SU-DHL-6 (cell line): Measurements from ENCODE around the gene TMEM163.

Experiments used
- CTCF ChIP-seq: fragments of 200-600 bp; sonication (generic); IDR thresholded peaks from one replicate; pipeline ENCODE4 v1.5.1; 2017; ENCODE audit warnings: antibody characterized with exemption, mild to moderate bottlenecking, low read length, moderate library complexity; ENCODE audit not compliant: insufficient read depth, poor library complexity, severe bottlenecking
- EZH2phosphoT487 ChIP-seq: fragments of 200-600 bp; sonication (generic), shearing (Covaris generic); conservative IDR thresholded peaks from 2 replicates; pipeline ENCODE4 v1.6.1; 2018; ENCODE audit warnings: mild to moderate bottlenecking, antibody characterized with exemption, low read length, moderate library complexity, mixed read lengths

GRCh38 chr2:134745546-134745945 is 26.7 kb upstream of the TMEM163 start:
- no peak for TF ChIP-seq CTCF
- no peak for TF ChIP-seq EZH2phosphoT487
